C4-2B (cell line): ENCODE measurements around the gene ZNF723.
"Not testable (repeated sequence)": the region's sequence is repeated elsewhere in the genome, so short reads cannot be mapped to it uniquely, and the experiment has no call there.

Experiments
- H3K27ac ChIP-seq: fragments of 450-650 bp; 2 replicates; pipeline ENCODE4 v1.5.1; 2017
- CTCF ChIP-seq: fragments of 450-650 bp; conservative IDR thresholded peaks from 2 replicates; pipeline ENCODE4 v1.5.1; 2017; ENCODE audit warnings: mild to moderate bottlenecking
- ZFX ChIP-seq: fragments of 450-650 bp; IDR thresholded peaks from 2 replicates; pipeline ENCODE4 v1.6.1; 2017

ZNF723 gene

GRCh38 chr19:22831211-22831610 lies 880 bp upstream of the ZNF723 start:
- no peak overlapping the region for H3K27ac ChIP-seq
- no peak for TF ChIP-seq ZFX

GRCh38 chr19:22857713-22858320 lies 25.7 kb downstream of the ZNF723 start:
- H3K27ac ChIP-seq: not testable (repeated sequence)

- peak; percentile 41 for TF ChIP-seq CTCF
- no peak for TF ChIP-seq ZFX
- H3K27ac ChIP-seq: no peak overlapping the region
Observed at GRCh38 chr19:22882797-22883196, 50.7 kb downstream of the ZNF723 start.

- TF ChIP-seq CTCF (no peak), ZFX (no peak)
- no peak overlapping the region for H3K27ac ChIP-seq
Observed at GRCh38 chr19:22893855-22894270, 61.8 kb downstream of the ZNF723 start.

- TF ChIP-seq ZFX: no peak
- no peak for TF ChIP-seq CTCF
- no peak overlapping the region for H3K27ac ChIP-seq
Observed at GRCh38 chr19:22901431-22902130, 69.5 kb downstream of the ZNF723 start.
